MG63 (cell line): ENCODE results near the gene FLACC1. TPM values are rescaled to one million over a fixed set of nuclear protein-coding genes. Genes with fewer than 3 reads are reported as not detected.

ENCODE experiments used
- DNase-seq: peaks from one replicate; pipeline ENCODE4 v3.0.0-alpha.2; 2020
- H3K27me3 ChIP-seq: fragments of 250-450 bp; sonication (Bioruptor Pico); 2 replicates; pipeline ENCODE4 v1.5.1; 2020; ENCODE audit warnings: mild to moderate bottlenecking, moderate library complexity
- H3K36me3 ChIP-seq: fragments of 250-450 bp; sonication (Bioruptor Pico); 2 replicates; pipeline ENCODE4 v1.5.1; 2020; ENCODE audit warnings: mild to moderate bottlenecking, moderate library complexity
- H3K4me3 ChIP-seq: fragments of 250-450 bp; sonication (Bioruptor Pico); 2 replicates; pipeline ENCODE4 v1.5.1; 2020; ENCODE audit warnings: mild to moderate bottlenecking, moderate library complexity
- H3K9me3 ChIP-seq: fragments of 250-450 bp; sonication (Bioruptor Pico); 2 replicates; pipeline ENCODE4 v1.5.1; 2020; ENCODE audit warnings: mild to moderate bottlenecking, moderate library complexity
- total RNA-seq: library from RNA; depleted of rRNA; stranded (reverse); fragments of >200 nt; shearing (Covaris generic); gene quantifications from 2 replicates; pipeline ENCODE4 v1.2.3, GENCODE V29; 2014; ENCODE audit warnings: low replicate concordance

FLACC1 gene
- total RNA-seq, 1 experiment from 2014 or later: 0.26 TPM

DNA sequence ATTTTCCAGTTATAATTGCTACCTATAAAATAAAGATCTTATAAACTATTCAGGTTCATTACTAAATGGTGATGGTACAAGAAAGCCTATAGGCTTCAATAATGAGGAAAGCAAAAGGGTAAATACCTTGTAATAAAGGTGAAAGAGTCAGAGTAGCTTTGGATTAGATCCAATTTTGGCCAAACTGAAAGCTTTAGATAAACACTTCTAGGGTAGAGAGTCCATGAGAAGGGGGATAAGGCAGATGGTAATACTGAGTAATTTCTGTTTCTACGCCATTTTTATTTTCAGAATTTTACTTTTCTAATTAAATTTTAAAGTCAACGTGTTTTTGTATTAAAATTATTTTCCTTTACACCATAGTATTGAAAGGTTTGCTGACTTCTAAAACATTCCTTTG, 87.4 kb downstream of the FLACC1 start:
- Histone ChIP-seq H3K27me3 (no peaks in the 10 kb centered on the region), H3K4me3 (no peak overlapping the region), H3K9me3 (no peaks in the 10 kb centered on the region), H3K36me3 (peaks cover 3% of the 10 kb centered on the region)
- no peak for DNase-seq

GRCh38 chr2:201267278-201268030, 89.7 kb downstream of the FLACC1 start:
- no peaks in the 10 kb centered on the region for H3K27me3 ChIP-seq
- H3K9me3 ChIP-seq: no peaks in the 10 kb centered on the region
- no peak overlapping the region for H3K4me3 ChIP-seq
- no peak for DNase-seq
- H3K36me3 ChIP-seq: peaks cover 3% of the 10 kb centered on the region; the same call in 1 of the 2 replicates

DNA sequence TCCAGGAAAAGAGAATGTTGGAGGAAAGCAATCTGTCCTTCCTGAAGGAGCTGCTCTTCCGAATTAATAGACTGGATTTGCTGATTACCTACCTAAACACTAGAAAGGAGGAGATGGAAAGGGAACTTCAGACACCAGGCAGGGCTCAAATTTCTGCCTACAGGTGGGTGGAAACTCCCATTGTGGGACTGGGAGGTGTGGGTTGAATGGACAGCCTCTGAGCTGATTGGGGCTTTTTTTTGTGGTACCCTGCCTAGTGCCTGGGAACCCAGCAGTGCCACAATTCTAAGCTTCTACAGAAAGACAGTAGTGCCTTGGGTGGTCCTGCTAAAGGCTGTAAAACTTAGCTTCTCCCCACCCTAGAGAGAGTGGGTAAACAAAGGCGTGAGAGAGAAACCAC, 90.5 kb downstream of the FLACC1 start:
- no peak overlapping the region for H3K4me3 ChIP-seq
- peaks cover 3% of the 10 kb centered on the region; the same call in 1 of the 2 replicates for H3K36me3 ChIP-seq
- H3K27me3 ChIP-seq: no peaks in the 10 kb centered on the region
- H3K9me3 ChIP-seq: no peaks in the 10 kb centered on the region
- no peak for DNase-seq

- Histone ChIP-seq H3K9me3 (no peaks in the 10 kb centered on the region), H3K36me3 (no peaks in the 10 kb centered on the region), H3K27me3 (no peaks in the 10 kb centered on the region), H3K4me3 (no peak overlapping the region)
- no peak for DNase-seq
Measured at GRCh38 chr2:201264472-201265173, 92.5 kb downstream of the FLACC1 start.

DNA sequence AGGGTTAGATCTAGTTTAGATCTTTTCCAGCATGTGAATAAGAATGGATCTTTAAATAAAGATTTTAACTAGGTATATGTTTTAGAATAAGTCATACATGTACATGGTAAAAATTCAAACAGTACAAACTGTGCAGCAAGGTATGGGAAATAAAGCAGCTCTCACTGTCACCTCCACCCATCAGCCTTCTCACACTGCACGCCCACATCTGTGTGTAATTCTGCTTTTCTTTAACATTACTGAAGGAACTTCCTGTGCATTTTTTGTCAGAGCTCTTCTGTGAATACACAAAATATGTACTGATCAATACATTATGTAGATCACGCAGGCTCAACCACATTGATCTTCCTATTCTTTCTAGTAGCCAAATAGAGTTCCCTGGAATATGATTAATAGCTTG, 93.4 kb downstream of the FLACC1 start:
- no peaks in the 10 kb centered on the region for H3K9me3 ChIP-seq
- no peaks in the 10 kb centered on the region for H3K36me3 ChIP-seq
- no peak for DNase-seq
- no peak overlapping the region for H3K4me3 ChIP-seq
- H3K27me3 ChIP-seq: no peaks in the 10 kb centered on the region

DNA sequence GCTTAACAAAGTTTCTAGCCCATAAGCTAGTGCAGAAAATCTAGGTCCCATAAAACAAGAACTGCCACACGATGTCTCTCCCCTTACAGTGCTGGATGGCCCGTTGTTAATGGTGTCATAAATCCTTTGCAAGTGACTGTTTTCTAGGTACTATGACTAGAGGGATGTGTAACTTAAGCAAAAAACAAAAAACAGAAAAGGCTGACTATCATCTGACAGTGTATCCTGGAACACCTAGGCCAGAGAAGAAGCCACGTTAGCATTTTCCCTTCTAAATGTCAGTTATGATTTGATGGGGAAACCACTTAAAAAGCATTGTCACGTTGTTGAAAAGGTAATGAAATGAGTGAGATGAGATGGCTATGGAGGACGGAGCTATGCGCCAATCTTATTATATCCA, 94.4 kb downstream of the FLACC1 start:
- H3K9me3 ChIP-seq: no peaks in the 10 kb centered on the region
- no peak for DNase-seq
- H3K27me3 ChIP-seq: no peaks in the 10 kb centered on the region
- H3K36me3 ChIP-seq: no peaks in the 10 kb centered on the region
- no peak overlapping the region for H3K4me3 ChIP-seq

DNA sequence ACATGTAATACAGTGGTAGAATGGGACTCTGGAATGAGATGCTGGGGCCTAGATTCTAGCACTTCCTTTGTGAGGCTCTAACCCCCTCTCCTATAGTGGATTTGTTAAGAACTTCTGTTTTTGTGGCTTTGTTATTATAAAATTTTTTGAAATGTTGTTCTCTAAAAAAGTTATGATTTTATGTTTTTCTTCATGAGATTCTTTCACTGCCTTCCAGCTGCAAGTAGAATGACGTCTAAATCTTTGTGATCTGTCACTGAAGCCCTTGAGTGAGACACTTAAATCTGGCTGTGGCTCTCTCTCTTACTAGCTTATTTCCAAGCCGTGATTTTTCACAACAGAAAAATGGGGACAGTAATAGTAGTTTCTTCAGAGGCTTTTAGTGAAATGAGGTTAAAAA, 95.2 kb downstream of the FLACC1 start:
- Histone ChIP-seq H3K4me3 (no peak overlapping the region), H3K36me3 (no peaks in the 10 kb centered on the region), H3K9me3 (no peaks in the 10 kb centered on the region), H3K27me3 (no peaks in the 10 kb centered on the region)
- no peak for DNase-seq

- H3K36me3 ChIP-seq: no peaks in the 10 kb centered on the region
- no peaks in the 10 kb centered on the region for H3K9me3 ChIP-seq
- DNase-seq: no peak
- H3K27me3 ChIP-seq: no peaks in the 10 kb centered on the region
- H3K4me3 ChIP-seq: no peak overlapping the region
Measured at GRCh38 chr2:201261471-201261870, 95.7 kb downstream of the FLACC1 start.

DNA sequence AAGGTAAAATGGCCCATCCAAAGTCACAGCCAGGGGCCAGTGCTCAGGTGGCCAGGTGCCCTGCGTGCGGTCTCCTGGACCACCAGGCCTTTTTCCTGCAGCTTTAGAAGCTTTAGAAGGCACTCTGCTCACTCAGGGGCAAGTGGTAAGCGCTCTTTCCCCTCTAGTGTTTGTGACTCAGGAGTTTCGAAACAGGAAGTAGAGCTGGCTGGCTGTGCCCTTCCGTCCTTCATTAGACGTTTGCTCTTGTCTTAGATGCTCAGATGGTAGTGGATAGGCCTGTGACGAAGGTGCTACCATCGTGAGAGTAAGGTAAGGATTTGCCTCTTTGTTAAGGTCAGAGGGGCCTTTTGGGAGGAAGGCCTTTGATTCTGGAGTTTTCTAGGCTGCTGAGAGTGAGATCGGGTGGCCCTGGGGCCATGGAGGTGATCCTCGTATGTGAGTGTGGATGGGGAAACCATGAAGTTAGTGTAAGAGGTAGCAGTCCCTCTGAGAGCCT, 96.8 kb downstream of the FLACC1 start, which contains the start of gene CASP8:
TSS of gene CASP8 (plus strand) at position 235 of the 499 bp plus-strand sequence. CDS start 5,951 bp downstream, outside the sequence.
- peak; percentile 41 for DNase-seq
- Histone ChIP-seq H3K4me3 (no peak within 1 kb of the TSS; the same call in 1 of the 2 replicates), H3K27me3 (no peaks in the 10 kb centered on the region), H3K9me3 (no peaks in the 10 kb centered on the region), H3K36me3 (no peaks in the 10 kb centered on the region)

DNA sequence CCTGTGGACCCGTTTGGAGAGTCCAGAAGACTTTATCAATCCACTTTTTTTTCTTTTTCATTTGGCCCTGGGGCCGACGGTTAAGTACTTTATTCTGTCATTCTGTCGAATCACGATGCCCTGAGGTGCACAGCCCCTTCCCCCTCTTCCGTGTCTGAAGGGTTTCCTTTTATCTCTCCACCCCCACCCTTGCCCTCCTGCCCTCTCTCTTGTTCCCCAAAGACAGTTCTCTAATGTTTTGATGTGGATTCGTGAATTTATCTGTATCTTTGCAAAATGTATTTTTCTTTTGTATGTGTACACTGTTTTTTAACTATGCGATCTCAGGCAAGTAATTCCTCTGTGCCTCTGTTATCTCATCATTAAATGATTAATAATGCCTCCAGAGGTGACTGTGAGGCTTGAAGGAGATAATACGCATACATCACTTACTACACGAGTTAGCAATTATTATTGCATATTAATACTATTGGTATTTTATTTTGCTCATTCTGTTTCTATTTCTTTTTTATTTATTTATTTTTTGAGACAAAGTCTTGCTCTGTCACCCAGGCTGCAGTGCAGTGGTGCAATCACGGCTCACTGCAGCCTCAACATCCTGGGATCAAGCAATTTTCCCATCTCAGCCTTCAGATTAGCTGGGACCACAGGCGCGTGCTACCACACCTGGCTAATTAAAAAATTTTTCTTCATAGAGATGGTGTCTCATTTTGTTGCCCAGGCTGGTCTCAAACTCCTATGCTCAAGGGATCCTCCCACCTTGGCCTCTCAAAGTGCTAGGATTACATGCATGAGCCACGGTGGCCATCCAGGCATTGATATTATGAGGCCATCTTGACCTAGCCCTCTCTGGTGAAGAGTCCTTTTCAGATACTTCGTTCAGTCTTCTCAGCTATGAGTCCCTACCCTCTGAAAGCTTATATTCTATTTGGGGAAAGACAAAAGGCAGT, 98.2 kb downstream of the FLACC1 start:
- H3K27me3 ChIP-seq: no peaks in the 10 kb centered on the region
- H3K4me3 ChIP-seq: peak overlapping the region; percentile 52
- H3K36me3 ChIP-seq: no peaks in the 10 kb centered on the region
- no peaks in the 10 kb centered on the region for H3K9me3 ChIP-seq
- DNase-seq: no peak

GRCh38 chr2:201257956-201258665, 99.0 kb downstream of the FLACC1 start:
- Histone ChIP-seq H3K27me3 (no peaks in the 10 kb centered on the region), H3K9me3 (no peaks in the 10 kb centered on the region), H3K4me3 (peak overlapping the region; percentile 52), H3K36me3 (no peaks in the 10 kb centered on the region)
- peak; percentile 91 for DNase-seq

DNA sequence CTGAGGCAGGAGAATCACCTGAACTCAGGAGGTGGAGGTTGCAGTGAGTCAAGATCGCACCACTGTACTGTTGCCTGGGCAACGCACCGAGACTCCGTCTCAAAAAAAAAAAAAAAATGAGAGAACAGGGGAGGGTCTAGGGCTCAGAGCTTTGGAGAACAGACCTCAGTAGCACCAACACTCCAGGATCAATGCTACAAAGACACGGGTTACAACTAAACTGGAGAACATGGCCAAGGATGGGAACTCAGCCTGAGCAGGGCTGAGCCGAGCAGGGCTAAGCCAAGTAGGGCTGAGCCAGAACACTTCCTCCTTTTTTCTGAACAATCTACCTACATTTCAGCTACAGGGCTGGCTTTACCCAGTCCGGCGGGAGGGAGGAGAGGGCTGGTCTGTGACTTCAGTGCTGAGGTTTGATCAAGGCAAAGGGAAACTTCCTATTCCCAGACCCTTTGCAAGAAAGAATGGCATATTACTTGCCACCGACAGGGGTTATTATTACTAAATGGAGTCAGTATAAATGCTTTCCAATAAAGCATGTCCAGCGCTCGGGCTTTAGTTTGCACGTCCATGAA, 99.7 kb downstream of the FLACC1 start:
- DNase-seq: peak; percentile 62
- Histone ChIP-seq H3K9me3 (no peaks in the 10 kb centered on the region), H3K27me3 (no peaks in the 10 kb centered on the region), H3K4me3 (peak overlapping the region; percentile 52), H3K36me3 (no peaks in the 10 kb centered on the region)

DNA sequence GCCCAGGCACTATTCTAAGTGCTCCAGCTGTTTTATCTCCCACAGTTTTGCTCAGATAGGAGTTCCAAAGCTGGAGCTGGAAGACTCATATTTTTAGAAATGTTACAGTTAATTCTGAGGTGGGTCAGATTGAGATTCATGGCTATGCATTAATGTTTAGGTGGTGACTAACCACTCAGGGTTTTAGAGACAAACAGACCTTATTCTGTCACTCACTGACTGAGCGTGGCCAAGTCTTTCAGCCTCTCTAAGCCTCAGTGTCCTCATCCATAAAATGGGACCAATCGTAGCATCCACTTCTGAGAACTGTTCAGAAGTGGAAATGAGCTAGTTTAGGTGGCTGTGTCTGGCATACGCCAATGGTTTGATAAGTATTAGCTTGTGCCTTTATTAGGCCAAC, 101.1 kb downstream of the FLACC1 start:
- no peaks in the 10 kb centered on the region for H3K9me3 ChIP-seq
- H3K4me3 ChIP-seq: no peak overlapping the region
- H3K36me3 ChIP-seq: no peaks in the 10 kb centered on the region
- no peaks in the 10 kb centered on the region for H3K27me3 ChIP-seq
- no peak for DNase-seq

DNA sequence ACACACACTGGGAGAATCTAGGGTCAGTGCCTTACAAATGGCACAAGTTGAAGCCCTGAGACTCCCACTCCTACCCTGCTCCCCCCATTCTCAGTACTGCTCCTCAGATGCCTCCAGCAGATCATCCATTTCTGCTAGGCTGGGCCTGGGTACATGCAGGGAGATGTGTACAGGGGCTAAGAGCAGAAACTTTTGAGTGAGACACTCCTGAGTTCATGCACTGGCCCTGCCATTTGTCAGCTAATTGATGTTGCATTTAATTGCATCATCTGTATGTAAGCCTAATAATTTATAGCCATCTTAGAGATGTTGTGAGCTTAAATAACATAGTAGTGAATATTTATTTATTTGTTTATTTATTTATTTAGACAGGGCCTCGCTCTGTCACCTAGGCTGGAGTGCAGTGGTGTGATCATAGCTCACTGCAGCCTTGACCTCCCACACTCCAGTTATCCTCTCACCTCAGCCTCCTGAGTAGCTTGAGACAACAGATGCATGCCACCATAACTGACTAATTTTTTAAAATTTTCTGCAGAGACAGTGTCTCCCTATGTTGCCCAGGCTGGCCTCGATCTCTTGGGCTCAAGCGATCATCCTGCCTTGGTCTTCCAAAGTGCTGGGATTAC, 101.6 kb downstream of the FLACC1 start:
- Histone ChIP-seq H3K9me3 (no peaks in the 10 kb centered on the region), H3K36me3 (no peaks in the 10 kb centered on the region), H3K4me3 (no peak overlapping the region), H3K27me3 (no peaks in the 10 kb centered on the region)
- no peak for DNase-seq

DNA sequence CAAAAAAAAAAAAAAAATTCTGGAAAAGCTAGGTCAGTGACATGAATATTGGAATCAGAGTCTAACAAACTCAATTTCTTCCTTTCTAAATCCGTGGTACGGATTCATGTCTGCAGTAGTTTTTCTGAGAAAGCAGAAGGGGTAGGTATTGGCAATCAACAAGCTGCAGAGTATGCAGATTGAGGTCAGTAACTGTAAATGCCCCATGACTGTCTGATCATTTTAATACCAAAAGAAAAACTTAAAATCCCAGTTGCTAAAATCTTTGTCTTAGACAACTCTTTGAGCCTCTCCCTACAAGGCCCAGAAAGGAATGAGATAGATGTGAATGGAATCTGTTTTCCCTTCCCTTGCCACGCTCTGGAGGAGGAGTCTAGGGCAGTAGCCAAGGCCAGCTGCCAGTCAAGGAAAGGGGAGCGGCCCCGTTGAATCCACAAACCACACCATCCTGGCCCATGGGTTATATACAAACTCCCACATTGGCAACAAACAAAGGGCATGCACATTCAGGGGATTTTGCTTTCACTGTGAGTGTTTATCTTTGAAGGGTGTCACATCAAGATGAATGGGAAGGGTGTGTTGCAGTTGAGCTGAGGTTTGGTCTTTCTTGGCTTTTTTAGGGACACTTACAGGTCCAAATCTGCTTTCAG, 102.9 kb downstream of the FLACC1 start:
- no peaks in the 10 kb centered on the region for H3K9me3 ChIP-seq
- DNase-seq: peak; percentile 91
- H3K4me3 ChIP-seq: no peak overlapping the region
- H3K27me3 ChIP-seq: no peaks in the 10 kb centered on the region
- no peaks in the 10 kb centered on the region for H3K36me3 ChIP-seq
